K562 (cell line): ENCODE results near the gene RACK1. TPM values are rescaled to one million over a fixed set of nuclear protein-coding genes. Genes with fewer than 3 reads are reported as not detected.

Experiments
- AFF1 ChIP-seq, 2 experiments: fragments of 450-650 bp; IDR thresholded peaks; 2 replicates each; pipeline ENCODE4 v1.6.1; 2018; ENCODE audit warnings: mild to moderate bottlenecking in 2 of 2, low read depth in 1 of 2; ENCODE audit not compliant: partially characterized antibody in 2 of 2
- BHLHE40 ChIP-seq: IDR thresholded peaks from 2 replicates; pipeline ENCODE4 v1.6.1; 2011; ENCODE audit warnings: low read length, improper control_type of control experiment
- CHD4 ChIP-seq: fragments of 200-600 bp; sonication (generic); IDR thresholded peaks from 3 replicates; pipeline ENCODE4 v1.6.1; 2012; ENCODE audit warnings: low read depth, mild to moderate bottlenecking, mixed read lengths, low read length, inconsistent platforms; ENCODE audit not compliant: insufficient read depth, insufficient replicate concordance, poor library complexity, severe bottlenecking
- CTBP1 ChIP-seq: fragments of 450-650 bp; IDR thresholded peaks from 2 replicates; pipeline ENCODE4 v1.6.1; 2016; ENCODE audit warnings: borderline replicate concordance
- EP400 ChIP-seq: fragments of 450-650 bp; IDR thresholded peaks from 2 replicates; pipeline ENCODE4 v1.6.1; 2017; ENCODE audit warnings: antibody characterized with exemption, mild to moderate bottlenecking, moderate library complexity
- FOS ChIP-seq: IDR thresholded peaks from 3 replicates; pipeline ENCODE4 v1.6.1; 2011; ENCODE audit not compliant: insufficient read length; ENCODE audit errors: extremely low read depth
- FOXA3 ChIP-seq, 2 experiments: fragments of 450-650 bp in 1 of 2; sonication (generic) in 1 of 2; formaldehyde crosslinking; IDR thresholded peaks in 1 of 2; conservative IDR thresholded peaks in 1 of 2; 2 replicates each; pipeline versions ENCODE4 v1.4.0 to v1.8.0; 2020 to 2022; ENCODE audit warnings: mild to moderate bottlenecking in 2 of 2, missing genetic modification reagents in 1 of 2
- HBP1 ChIP-seq: fragments of 450-650 bp; formaldehyde crosslinking; IDR thresholded peaks from 2 replicates; pipeline ENCODE4 v1.4.0; 2022; ENCODE audit warnings: missing genetic modification characterization
- HNRNPL ChIP-seq: fragments of 200-400 bp; formaldehyde crosslinking; IDR thresholded peaks from 2 replicates; pipeline ENCODE4 v1.6.1; 2017; ENCODE audit warnings: low read depth, mild to moderate bottlenecking, low read length
- MAFG ChIP-seq: fragments of 450-650 bp; conservative IDR thresholded peaks from 2 replicates; pipeline ENCODE4 v1.6.1; 2016; ENCODE audit warnings: missing genetic modification characterization, missing compliant biosample characterization
- MECOM ChIP-seq: fragments of 250-450 bp; sonication (Bioruptor Pico); IDR thresholded peaks from 2 replicates; pipeline ENCODE4 v1.8.0; 2022; ENCODE audit warnings: inconsistent platforms
- MLLT1 ChIP-seq, 2 experiments: fragments of 450-650 bp; IDR thresholded peaks; 2 replicates each; pipeline ENCODE4 v1.6.1; 2016
- MXI1 ChIP-seq: IDR thresholded peaks from 2 replicates; pipeline ENCODE4 v1.6.1; 2011; ENCODE audit warnings: low read depth, mild to moderate bottlenecking, improper control_type of control experiment, low read length
- SMAD3 ChIP-seq: fragments of 450-650 bp; formaldehyde crosslinking; conservative IDR thresholded peaks from 2 replicates; pipeline ENCODE4 v1.4.0; 2020; ENCODE audit warnings: mild to moderate bottlenecking
- SMARCE1 ChIP-seq: fragments of 450-650 bp; IDR thresholded peaks from 2 replicates; pipeline ENCODE4 v1.7.1; 2016; ENCODE audit warnings: mild to moderate bottlenecking
- ZBTB2 ChIP-seq: fragments of 450-650 bp; IDR thresholded peaks from 2 replicates; pipeline ENCODE4 v1.6.1; 2016; ENCODE audit warnings: antibody characterized with exemption
- ZFP1 ChIP-seq: fragments of 450-650 bp; formaldehyde crosslinking; IDR thresholded peaks from 2 replicates; pipeline ENCODE4 v1.4.0; 2020; ENCODE audit warnings: mild to moderate bottlenecking, mixed read lengths
- ZNF41 ChIP-seq: fragments of 250-450 bp; sonication (Bioruptor Pico); conservative IDR thresholded peaks from 2 replicates; pipeline ENCODE4 v1.4.0; 2020; ENCODE audit warnings: mild to moderate bottlenecking
- ZNF778 ChIP-seq: fragments of 450-650 bp; formaldehyde crosslinking; IDR thresholded peaks from 2 replicates; pipeline ENCODE4 v1.4.0; 2020; ENCODE audit warnings: mild to moderate bottlenecking, moderate library complexity
- polyA plus RNA-seq, 8 experiments: library from polyadenylated mRNA; depleted of rRNA in 4 of 8; stranded (reverse) in 5 of 8; unstranded in 3 of 8; fragments of >200 nt; fragmentation: Nextera tagmentation in 2 of 8; fragmentation: Illumina TruSeq in 1 of 8; extraction: Ambion mirVana in 2 of 8; extraction: Trizol in 1 of 8; gene quantifications; 2 replicates each; pipeline versions ENCODE4 v1.2.1 to v1.2.3, GENCODE V29; 2011 to 2014; ENCODE audit warnings: inconsistent platforms in 1 of 8, missing spikeins in 1 of 8
- total RNA-seq, 7 experiments: library from RNA; depleted of rRNA in 6 of 7; stranded (reverse); fragments of >200 nt in 6 of 7; fragmentation: Illumina TruSeq in 2 of 7; extraction: Trizol in 2 of 7; gene quantifications; 2 replicates each; pipeline versions ENCODE4 v1.2.1 to v1.2.3, GENCODE V29; 2011 to 2021; ENCODE audit warnings: low replicate concordance in 1 of 7

The RACK1 gene
- total and polyA plus RNA-seq, 9 of the 15 experiments (the other 6 are each of a cell fraction or from before 2014, with no cell fraction given): 2,303 to 5,311 (median 3,833) TPM

GRCh38 chr5:181186986-181187499, 56.7 kb downstream of the RACK1 start (continued):
- TF ChIP-seq AFF1 (IDR thresholded peaks at IDR 0.05; ENCODE audit: low read depth in 1 of 2, partially characterized antibody in 2 of 2): no peak
- TF ChIP-seq MAFG (tag): no peak
- no peak for TF ChIP-seq MECOM (CRISPR knock-in tag)
- TF ChIP-seq ZNF778 (CRISPR knock-in tag): no peak
- no peak for TF ChIP-seq MXI1
- TF ChIP-seq HNRNPL: no peak
- TF ChIP-seq SMARCE1: peak; percentile 45
- no peak; a peak in 2 of 4 replicates for TF ChIP-seq MLLT1 (IDR thresholded peaks at IDR 0.05)
- TF ChIP-seq ZNF41: no peak
- no peak for TF ChIP-seq CHD4
- no peak for TF ChIP-seq EP400
- TF ChIP-seq SMAD3 (CRISPR knock-in tag): no peak
- no peak for TF ChIP-seq BHLHE40
- TF ChIP-seq FOS: no peak
- peak; percentile 76 for TF ChIP-seq HBP1
- TF ChIP-seq FOXA3 (CRISPR knock-in tag; conservative IDR thresholded peaks at IDR 0.05 in 1 of 2, IDR thresholded peaks at IDR 0.05 in 1 of 2): peak; percentile 76 to 88; a peak in 3 of 4 replicates
- no peak for TF ChIP-seq ZBTB2
- TF ChIP-seq CTBP1: no peak
- no peak for TF ChIP-seq ZFP1
